Measurements from ENCODE around the gene PIK3R2.

- no peak for TF ChIP-seq POLR2A (IDR thresholded peaks at IDR 0.05)
- TF ChIP-seq CTCF (IDR thresholded peaks at IDR 0.05): no peak
Measured at GRCh38 chr19:18122860-18123795, 29.8 kb upstream of the PIK3R2 start.

Measured in Peyer's patch (tissue), 4 donors.